Ishikawa (cell line): ENCODE measurements around the gene SOX6.

Source experiments
- CEBPB ChIP-seq: IDR thresholded peaks from 2 replicates; pipeline ENCODE4 v1.6.1; 2012
- CREB1 ChIP-seq: IDR thresholded peaks from 2 replicates; pipeline ENCODE4 v1.6.1; 2012; ENCODE audit warnings: low read depth
- EGR1 ChIP-seq: IDR thresholded peaks from 2 replicates; pipeline ENCODE4 v1.6.1; 2012
- EP300 ChIP-seq: IDR thresholded peaks from 2 replicates; pipeline ENCODE4 v1.6.1; 2012; ENCODE audit warnings: borderline replicate concordance
- FOXM1 ChIP-seq: IDR thresholded peaks from 2 replicates; pipeline ENCODE4 v1.6.1; 2012; ENCODE audit warnings: low read depth, borderline replicate concordance
- MAX ChIP-seq: IDR thresholded peaks from 2 replicates; pipeline ENCODE4 v1.6.1; 2012
- NFIC ChIP-seq: IDR thresholded peaks from 2 replicates; pipeline ENCODE4 v1.6.1; 2012
- RAD21 ChIP-seq: IDR thresholded peaks from 2 replicates; pipeline ENCODE4 v1.6.1; 2012; ENCODE audit warnings: low read depth
- REST ChIP-seq: IDR thresholded peaks from 2 replicates; pipeline ENCODE4 v1.6.1; 2012; ENCODE audit warnings: low read depth, mild to moderate bottlenecking
- TAF1 ChIP-seq: IDR thresholded peaks from 2 replicates; pipeline ENCODE4 v1.6.1; 2012; ENCODE audit warnings: low read depth, mild to moderate bottlenecking
- TCF12 ChIP-seq: IDR thresholded peaks from 2 replicates; pipeline ENCODE4 v1.6.1; 2012; ENCODE audit warnings: low read depth
- TEAD4 ChIP-seq: IDR thresholded peaks from 2 replicates; pipeline ENCODE4 v1.6.1; 2012
- USF1 ChIP-seq: IDR thresholded peaks from 2 replicates; pipeline ENCODE4 v1.6.1; 2012
- YY1 ChIP-seq: IDR thresholded peaks from 2 replicates; pipeline ENCODE4 v1.6.1; 2012; ENCODE audit warnings: low read depth
- ZBTB7A ChIP-seq: IDR thresholded peaks from 2 replicates; pipeline ENCODE4 v1.6.1; 2012; ENCODE audit warnings: low read depth

SOX6 gene

GRCh38 chr11:16173798-16174197 lies 182.5 kb downstream of the SOX6 start:
- TF ChIP-seq CREB1 (no peak), REST (no peak), FOXM1 (no peak), TEAD4 (no peak), RAD21 (no peak), CEBPB (no peak), USF1 (no peak)

DNA sequence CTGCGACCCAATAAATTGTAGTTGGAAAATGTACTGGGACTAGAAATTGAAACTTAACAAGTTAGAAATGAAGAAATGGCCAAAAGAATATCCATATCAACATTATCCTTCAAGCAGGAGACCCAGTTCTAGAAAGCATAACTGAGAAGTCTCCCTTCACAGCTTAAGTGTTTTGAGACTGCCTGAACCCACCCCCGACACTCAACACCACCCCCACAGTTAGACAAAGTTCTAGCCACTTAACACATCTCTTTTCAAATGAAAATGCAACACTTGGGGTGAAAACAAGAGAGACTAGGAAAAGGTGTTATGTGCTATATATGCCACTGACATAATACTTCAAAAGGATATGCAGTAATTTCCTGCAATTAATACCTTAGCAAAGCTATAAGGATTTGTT lies 184.5 kb downstream of the SOX6 start:
- TF ChIP-seq NFIC: no peak
- TF ChIP-seq YY1: no peak
- no peak for TF ChIP-seq TCF12
- no peak for TF ChIP-seq MAX
- TF ChIP-seq EP300: no peak
- TF ChIP-seq RAD21: no peak
- TF ChIP-seq EGR1: no peak
- no peak for TF ChIP-seq ZBTB7A
- no peak for TF ChIP-seq REST

- no peak for TF ChIP-seq EP300
Observed at GRCh38 chr11:16169956-16170847, 186.1 kb downstream of the SOX6 start.

DNA sequence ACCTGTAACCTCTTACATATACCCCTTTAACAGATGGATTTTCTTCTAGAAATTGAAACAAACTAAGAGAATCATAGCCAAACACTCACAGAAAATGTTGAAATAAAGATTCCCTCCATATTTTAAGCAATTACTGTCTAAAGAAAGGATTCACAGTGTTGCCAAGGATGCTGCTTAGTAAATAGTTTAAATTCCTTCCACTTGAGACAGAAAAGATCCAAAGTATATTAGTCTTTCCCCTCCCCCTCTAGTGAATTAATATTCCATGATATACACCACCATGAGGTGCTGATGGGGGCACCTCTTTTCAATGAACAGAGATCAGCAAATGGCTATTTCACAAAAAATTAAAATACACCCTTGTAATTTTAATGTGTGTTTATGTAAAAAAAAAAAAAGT lies 186.8 kb downstream of the SOX6 start:
- TF ChIP-seq CREB1: no peak
- no peak for TF ChIP-seq USF1
- no peak for TF ChIP-seq MAX
- no peak for TF ChIP-seq NFIC
- TF ChIP-seq CEBPB: no peak
- TF ChIP-seq EP300: no peak
- TF ChIP-seq ZBTB7A: no peak
- no peak for TF ChIP-seq EGR1
- no peak for TF ChIP-seq YY1
- no peak for TF ChIP-seq FOXM1
- no peak for TF ChIP-seq TCF12
- TF ChIP-seq TAF1: no peak
- no peak for TF ChIP-seq REST
- TF ChIP-seq TEAD4: no peak
- TF ChIP-seq RAD21: no peak

GRCh38 chr11:16167706-16168487 lies 188.4 kb downstream of the SOX6 start:
- TF ChIP-seq TAF1: no peak
- TF ChIP-seq CEBPB: no peak
- no peak for TF ChIP-seq USF1
- TF ChIP-seq EGR1: no peak
- no peak for TF ChIP-seq MAX
- no peak for TF ChIP-seq YY1
